ENCODE data around the gene SPATA21. TPM values are rescaled to one million over a fixed set of nuclear protein-coding genes. Genes with fewer than 3 reads are reported as not detected.
"Not testable (repeated sequence)": the region's sequence is repeated elsewhere in the genome, so short reads cannot be mapped to it uniquely, and the experiment has no call there.

The SPATA21 gene
- total RNA-seq, 1 experiment from 2014 or later = not detected

DNA sequence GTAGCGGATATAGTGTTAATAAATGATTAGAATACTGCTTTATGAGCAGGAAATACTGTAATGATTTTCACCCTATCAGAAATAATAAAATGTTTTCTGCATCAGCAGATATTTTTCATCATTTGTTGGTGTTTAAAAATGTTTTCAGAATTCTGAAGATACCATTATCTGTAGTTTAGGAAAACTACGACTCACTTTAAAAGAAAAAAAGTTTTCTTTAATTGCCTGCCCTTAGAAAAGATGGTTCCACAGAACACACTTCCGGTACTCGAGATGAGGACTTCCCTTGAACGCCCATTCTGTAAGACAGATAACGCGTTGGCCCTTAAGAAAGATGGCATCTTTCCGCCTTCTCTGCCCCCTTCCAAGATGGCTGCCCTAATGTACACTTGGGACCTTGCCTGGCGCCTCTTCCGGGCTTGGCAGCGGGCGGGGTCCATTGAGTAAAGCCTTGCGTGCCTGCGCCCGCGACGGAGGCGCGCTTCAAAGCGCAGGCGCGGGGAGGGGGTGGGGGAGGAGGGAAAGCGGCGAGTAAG is 70.4 kb downstream of the SPATA21 start, which contains the start of gene SZRD1:
Gene SZRD1, plus strand, starts transcription at position 521 of the 536 bp plus-strand sequence. CDS start 16 bp downstream, outside the sequence.
- in situ Hi-C loops (cut with HindIII; ENCODE audit: low sequenced_read_pairs) = no loop called here
- DNase-seq (ENCODE audit: low spot score) = peak; percentile 99

DNA sequence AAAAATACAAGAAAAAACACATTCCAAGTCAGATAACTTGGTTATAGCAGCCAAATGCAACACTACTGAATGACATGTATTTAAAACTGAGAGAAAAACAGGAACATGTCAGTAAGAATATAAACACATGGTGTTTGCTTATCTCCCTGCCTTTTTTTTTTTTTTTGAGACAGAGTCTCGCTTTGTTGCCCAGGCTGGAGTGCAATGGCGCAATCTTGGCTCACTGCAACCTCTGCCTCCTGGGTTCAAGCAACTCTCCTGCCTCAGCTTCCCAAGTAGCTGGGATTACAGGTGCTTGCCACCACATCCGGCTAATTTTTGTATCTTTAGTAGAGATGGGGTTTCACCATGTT is 72.1 kb downstream of the SPATA21 start:
- in situ Hi-C loops (cut with HindIII; ENCODE audit: low sequenced_read_pairs) = not testable (repeated sequence)

DNA sequence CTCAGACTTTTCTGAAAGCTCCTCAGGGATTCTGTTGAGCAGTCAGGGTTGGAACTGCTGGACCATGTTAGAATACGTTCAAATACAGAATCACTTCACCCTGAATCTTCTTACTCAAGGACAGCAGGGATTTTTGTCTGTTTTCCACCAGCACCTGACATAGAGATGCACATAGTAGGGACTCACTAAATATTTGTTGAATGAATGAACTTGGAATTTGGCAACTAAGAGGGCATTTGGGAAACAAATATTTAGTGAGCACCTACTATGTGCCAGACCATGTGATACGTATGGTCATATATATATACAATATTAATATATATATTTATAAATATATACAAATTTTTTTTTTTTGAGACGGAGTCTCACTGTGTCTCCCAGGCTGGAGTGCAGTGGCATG is 80.4 kb downstream of the SPATA21 start:
- no peak for DNase-seq (ENCODE audit: low spot score)
- in situ Hi-C loops (cut with HindIII; ENCODE audit: low sequenced_read_pairs) = no loop called here

More for the DNA sequence above, 72.1 kb downstream of the SPATA21 start:
- DNase-seq (ENCODE audit: low spot score) = not testable (repeated sequence)

DNA sequence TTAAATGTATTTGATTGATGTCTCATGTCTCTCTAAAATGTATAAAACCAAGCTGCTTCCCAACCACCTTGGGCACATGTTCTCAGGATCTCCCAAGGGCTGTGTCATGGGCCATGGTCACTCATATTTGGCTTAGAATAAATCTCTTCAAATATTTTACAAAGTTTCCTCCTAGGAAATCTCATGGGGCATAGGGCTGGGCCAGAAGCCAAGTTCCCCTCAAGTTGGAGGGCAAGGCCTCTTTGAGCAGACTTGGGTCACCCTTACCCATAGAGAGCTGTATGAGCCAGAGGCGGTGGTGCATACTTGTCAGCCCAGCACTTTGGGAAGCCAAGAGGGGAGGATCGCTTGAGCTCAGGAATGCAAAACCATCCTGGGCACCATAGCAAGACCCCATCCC is 82.6 kb downstream of the SPATA21 start:
- in situ Hi-C loops (cut with HindIII; ENCODE audit: low sequenced_read_pairs) = no loop called here
- no peak for DNase-seq (ENCODE audit: low spot score)

DNA sequence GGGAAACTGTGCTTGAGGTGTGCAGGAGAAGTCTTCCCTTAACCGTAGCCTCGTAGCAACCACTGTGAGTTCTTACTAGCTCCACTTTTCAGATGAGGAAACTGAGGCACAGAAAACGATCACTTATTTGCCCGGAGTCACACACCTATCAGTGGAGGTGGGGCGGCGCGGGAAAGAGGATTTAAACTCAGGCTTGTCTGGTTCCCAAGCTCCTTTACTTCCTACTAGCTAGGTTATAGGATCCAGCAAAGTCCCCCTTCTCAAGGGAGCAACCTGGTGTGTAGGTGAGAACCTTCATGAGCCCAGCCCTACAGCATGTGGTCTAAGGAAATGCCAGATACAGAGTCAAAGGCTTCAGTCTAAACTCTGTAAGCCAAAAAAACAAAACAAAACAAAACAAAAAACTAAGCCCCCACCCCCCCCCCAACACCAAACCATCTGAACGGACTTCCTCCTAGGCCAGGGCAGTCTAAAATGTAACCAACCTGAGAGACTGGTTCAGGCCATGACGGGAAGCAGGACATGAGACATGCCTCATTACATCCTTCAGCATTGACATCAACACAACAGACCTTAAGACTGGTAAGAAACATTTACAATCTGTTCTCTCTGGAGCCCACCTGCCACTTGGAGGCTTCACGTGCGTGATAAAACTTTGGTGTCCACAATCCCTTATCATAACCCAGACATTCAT is 84.2 kb downstream of the SPATA21 start:
- in situ Hi-C loops (cut with HindIII; ENCODE audit: low sequenced_read_pairs) = no loop called here

DNA sequence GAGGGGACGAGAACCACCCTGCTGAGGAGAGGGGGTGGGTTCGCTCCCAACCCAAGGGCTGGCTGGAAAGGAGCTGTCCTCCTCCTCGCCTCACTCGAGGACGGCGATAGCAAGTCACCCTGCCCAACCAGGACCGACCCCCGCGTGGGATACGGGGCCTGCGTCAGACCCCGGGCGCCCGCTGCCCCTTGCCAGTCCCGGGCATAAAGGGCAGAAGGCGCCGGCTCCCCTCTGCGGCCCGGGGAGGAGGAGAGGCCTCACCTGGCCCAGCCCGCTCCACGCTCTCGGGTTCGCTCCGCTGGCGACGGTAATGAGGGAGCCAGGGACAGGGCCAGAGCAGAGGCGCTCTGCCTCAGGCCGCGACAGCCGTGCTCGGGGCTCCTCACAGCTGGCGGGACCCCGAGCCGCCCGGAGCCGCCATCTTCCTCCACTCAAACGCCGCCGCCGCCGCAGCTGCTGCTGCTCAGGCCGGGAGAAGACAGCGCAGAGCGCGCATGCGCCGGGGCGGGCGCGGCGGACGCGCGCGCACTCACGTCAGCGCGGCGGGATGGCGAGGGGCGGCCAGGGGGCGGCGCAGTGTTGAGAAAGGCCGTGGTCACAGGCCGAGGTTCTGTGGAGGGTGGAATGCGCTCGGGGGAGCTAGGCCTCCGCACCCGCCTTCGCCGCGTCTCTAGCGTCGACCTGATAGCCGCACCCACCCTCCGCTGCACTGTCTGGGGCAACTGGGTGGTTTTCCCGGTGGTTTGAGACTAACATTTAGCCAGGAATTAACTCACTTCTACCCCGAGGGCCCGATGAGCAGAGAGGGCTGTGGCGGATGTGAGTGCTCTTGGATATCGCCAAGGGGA is 85.0 kb downstream of the SPATA21 start, which contains the start of gene FBXO42:
Gene FBXO42, minus strand, starts transcription at position 487 of the 848 bp plus-strand sequence. CDS start 37,062 bp downstream, outside the sequence.
- in situ Hi-C loops (cut with HindIII; ENCODE audit: low sequenced_read_pairs) = no loop called here
- peak; percentile 86 for DNase-seq (ENCODE audit: low spot score)

More for the DNA sequence above, 84.2 kb downstream of the SPATA21 start:
- DNase-seq (ENCODE audit: low spot score) = no peak

DNA sequence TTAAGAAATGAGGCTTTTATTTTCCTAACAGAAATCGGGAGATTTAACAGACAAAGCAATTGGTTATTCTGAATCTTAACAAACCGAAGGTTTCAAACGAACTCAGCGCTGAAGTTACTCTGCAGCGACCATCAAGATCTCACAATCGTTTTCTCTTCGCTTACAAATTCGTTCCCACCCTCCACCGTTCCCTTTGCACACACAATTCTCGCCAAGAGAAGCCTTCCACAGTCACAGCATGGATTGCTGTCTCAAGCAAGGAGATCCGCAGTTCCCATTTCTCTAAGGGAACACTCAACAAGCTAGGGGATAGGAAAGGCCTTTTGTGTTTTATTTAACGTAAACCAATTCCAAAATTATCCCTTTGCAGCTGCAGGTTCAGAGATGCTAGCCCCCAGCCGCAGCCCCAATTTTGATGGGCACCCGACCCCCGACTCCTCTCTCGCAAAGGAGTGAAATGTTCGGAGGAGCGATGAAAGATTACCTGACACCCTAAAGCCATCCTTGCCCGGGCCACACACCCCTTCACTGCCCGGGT is 85.7 kb downstream of the SPATA21 start:
- peak; percentile 51 for DNase-seq (ENCODE audit: low spot score)
- in situ Hi-C loops (cut with HindIII; ENCODE audit: low sequenced_read_pairs) = no loop called here

DNA sequence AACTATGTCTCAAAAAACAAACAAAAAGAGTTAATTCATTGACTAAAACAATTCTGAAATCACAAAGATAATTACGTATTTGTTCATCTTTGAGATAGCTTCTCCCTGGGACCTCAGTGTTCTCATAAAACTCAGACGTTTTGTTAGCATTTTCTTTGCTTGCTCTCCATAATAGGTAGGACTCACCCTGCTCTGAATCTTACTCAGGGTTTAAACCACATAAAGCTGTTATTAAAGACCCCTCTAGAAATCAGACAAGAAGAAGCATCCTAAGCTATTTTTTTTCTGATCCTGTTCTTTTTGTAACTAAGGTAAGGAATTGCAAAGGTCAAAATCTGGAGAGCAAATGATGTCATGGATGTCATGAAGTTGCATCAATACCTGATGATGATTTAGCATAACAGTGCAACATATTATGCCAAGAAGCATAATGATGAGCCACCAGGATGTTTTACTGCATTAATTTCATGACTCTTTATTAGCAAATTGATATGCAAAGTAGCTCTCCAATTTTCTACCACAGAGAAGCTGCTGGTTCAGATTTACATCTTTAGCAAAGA is 87.3 kb downstream of the SPATA21 start:
- in situ Hi-C loops (cut with HindIII; ENCODE audit: low sequenced_read_pairs) = no loop called here
- DNase-seq (ENCODE audit: low spot score) = no peak

Other genes starting within 250 kb of the SPATA21 start
- 4.7 and 7.4 TPM in 2 replicates for gene ARHGEF19, start 224.8 kb downstream of the SPATA21 start, total RNA-seq (2014; rRNA removed; shearing (Covaris generic))
- 2.8 and 3.5 TPM in 2 replicates for gene CPLANE2, start 200.2 kb downstream of the SPATA21 start, total RNA-seq (2014; rRNA removed; shearing (Covaris generic))
- gene FBXO42, start 84.9 kb downstream of the SPATA21 start, total RNA-seq (2014; rRNA removed; shearing (Covaris generic)) = 19.7 and 28.2 TPM in 2 replicates
- 77.8 and 109 TPM in 2 replicates for gene SZRD1, start 70.2 kb downstream of the SPATA21 start, total RNA-seq (2014; rRNA removed; shearing (Covaris generic))
- gene NECAP2, start 3.3 kb upstream of the SPATA21 start, total RNA-seq (2014; rRNA removed; shearing (Covaris generic)) = 81.4 and 107 TPM in 2 replicates
- not detected in 2 replicates for gene RNU1-1, start 76.9 kb upstream of the SPATA21 start, total RNA-seq (2014; rRNA removed; shearing (Covaris generic))
- gene NBPF1, start 176.1 kb upstream of the SPATA21 start, total RNA-seq (2014; rRNA removed; shearing (Covaris generic)) = 10.3 and 27.6 TPM in 2 replicates
- gene RNU1-3, start 229.5 kb upstream of the SPATA21 start, total RNA-seq (2014; rRNA removed; shearing (Covaris generic)) = not detected in 2 replicates

Data from G401 (cell line).